ENCODE data around the gene KIF1C.

KIF1C gene

GRCh38 chr17:4997302-4998026 is at the start of gene KIF1C, which contains the start of gene INCA1:
Gene KIF1C, plus strand, starts transcription at chr17:4997950. Its CDS starts 2,297 bp downstream, at chr17:5000247.
Gene INCA1, minus strand, starts transcription at chr17:4997522. Its CDS starts 3,085 bp downstream, at chr17:4994437.
- FAIRE-seq, result no peak

DNA sequence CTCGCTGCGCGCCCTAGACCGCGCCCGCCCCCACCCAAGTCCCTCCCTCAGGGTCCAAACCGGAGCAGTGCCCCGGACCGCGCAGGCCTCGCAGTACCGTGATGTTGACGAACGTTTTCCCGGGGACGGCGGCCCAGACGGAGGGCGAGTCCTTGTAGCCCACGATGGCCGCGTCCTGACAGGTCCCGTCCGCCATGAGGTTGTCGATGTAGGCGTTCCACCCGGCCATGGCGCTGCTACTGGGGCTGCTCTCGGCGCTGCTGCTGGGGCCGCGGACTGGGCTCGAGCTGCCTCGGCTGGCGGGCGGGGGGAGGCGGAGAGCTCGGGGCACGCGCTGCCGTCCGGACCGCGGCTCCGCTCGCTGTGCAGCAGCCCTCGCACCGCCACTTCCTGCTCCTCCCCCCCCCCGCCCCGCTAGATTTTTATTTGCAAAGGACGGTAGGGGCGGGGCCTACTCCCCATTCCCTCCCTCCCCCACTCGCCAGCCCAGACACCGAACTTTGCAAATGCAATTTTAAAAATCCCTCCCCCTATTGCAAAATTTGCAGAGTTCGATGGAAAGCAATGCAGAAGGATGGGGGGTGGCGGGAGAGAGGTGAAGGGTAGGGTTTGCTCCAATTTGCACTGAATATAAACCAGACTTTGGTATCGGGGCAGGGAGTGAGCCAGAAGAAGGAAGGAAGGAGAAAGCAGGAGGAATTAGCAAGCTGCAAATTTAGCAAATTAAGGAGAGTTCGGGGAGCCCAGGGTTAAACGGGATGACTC is 49.4 kb upstream of the KIF1C start, which contains the start of gene PFN1:
TSS of gene PFN1 (minus strand) at position 365 of the 765 bp plus-strand sequence. CDS start at position 229, 136 bp downstream.
- DNase-seq (ENCODE audit: low spot score) (peak; percentile 67), FAIRE-seq (no peak)

More at GRCh38 chr17:4997302-4998026, at the start of gene KIF1C, which contains the start of gene INCA1:
- peak; percentile 72 for DNase-seq (ENCODE audit: low spot score)

- FAIRE-seq (no peak), DNase-seq (ENCODE audit: low spot score) (peak; percentile 64)
These were observed 48.8 kb upstream of the KIF1C start for GRCh38 chr17:4948931-4949320.

- FAIRE-seq (no peak), DNase-seq (ENCODE audit: low spot score) (peak; percentile 67)
These were observed 48.3 kb upstream of the KIF1C start for GRCh38 chr17:4949321-4950074.

GRCh38 chr17:4950075-4950745 is 47.5 kb upstream of the KIF1C start:
- no peak for DNase-seq (ENCODE audit: low spot score)
- no peak for FAIRE-seq

- DNase-seq (ENCODE audit: low spot score) (no peak), FAIRE-seq (no peak)
These were observed 47.0 kb upstream of the KIF1C start, which contains the start of gene ENO3 for GRCh38 chr17:4950746-4951204. Gene ENO3, plus strand, starts transcription at chr17:4951119. Its CDS starts 711 bp downstream, at chr17:4951830.

DNA sequence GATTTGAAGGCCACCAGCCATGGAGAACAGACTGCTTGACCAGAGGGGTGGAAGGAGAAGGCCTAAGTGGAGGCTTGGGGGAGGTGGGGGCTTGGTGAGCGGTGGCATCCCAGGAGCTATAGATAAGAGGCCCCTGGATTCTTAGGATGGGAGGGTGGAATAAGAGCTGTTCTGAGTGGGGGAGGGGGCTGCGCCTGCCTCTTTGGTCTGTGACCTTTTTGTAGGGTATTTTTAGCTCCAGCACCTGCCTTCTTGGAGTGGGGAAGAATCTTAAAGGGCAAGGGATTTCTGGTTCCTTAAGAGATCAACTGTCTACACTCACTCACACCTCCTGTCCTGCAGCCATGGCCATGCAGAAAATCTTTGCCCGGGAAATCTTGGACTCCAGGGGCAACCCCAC is 46.3 kb upstream of the KIF1C start:
- FAIRE-seq (no peak), DNase-seq (ENCODE audit: low spot score) (no peak)

GRCh38 chr17:4953451-4953961 is 44.2 kb upstream of the KIF1C start:
- FAIRE-seq (no peak), DNase-seq (ENCODE audit: low spot score) (peak; percentile 31)

- FAIRE-seq (no peak), DNase-seq (ENCODE audit: low spot score) (no peak)
These were observed 42.7 kb upstream of the KIF1C start for GRCh38 chr17:4955091-4955490.

GRCh38 chr17:4956493-4957061 is 41.2 kb upstream of the KIF1C start:
- FAIRE-seq (no peak), DNase-seq (ENCODE audit: low spot score) (no peak)

DNA sequence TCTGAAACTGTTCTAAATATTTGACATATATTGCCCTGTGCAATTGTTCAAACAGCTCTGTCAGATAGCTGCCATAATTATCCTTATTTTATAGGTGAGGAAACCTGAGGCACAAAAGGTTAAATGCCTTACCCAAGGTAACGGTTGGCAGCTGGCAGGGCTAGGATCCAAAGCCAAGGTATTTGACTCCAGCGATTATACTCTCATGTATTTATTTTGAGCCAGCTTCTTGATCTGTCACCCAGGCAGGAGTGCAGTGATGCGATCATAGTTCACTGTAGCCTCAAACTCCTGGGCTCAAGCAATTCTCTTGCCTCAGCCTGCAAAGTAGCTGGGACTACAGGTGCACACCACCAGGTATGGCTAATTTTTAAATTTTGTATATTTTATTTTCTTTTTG is 39.6 kb upstream of the KIF1C start:
- DNase-seq (ENCODE audit: low spot score) (no peak), FAIRE-seq (no peak)

GRCh38 chr17:4959261-4959965 is 38.3 kb upstream of the KIF1C start:
- FAIRE-seq (no peak), DNase-seq (ENCODE audit: low spot score) (no peak)

- no peak for DNase-seq (ENCODE audit: low spot score)
These were observed 37.3 kb upstream of the KIF1C start for GRCh38 chr17:4960279-4960922.

GRCh38 chr17:4965311-4965986 is 32.3 kb upstream of the KIF1C start:
- no peak for DNase-seq (ENCODE audit: low spot score)
- no peak for FAIRE-seq

More at GRCh38 chr17:4960279-4960922, 37.3 kb upstream of the KIF1C start:
- no peak for FAIRE-seq

DNA sequence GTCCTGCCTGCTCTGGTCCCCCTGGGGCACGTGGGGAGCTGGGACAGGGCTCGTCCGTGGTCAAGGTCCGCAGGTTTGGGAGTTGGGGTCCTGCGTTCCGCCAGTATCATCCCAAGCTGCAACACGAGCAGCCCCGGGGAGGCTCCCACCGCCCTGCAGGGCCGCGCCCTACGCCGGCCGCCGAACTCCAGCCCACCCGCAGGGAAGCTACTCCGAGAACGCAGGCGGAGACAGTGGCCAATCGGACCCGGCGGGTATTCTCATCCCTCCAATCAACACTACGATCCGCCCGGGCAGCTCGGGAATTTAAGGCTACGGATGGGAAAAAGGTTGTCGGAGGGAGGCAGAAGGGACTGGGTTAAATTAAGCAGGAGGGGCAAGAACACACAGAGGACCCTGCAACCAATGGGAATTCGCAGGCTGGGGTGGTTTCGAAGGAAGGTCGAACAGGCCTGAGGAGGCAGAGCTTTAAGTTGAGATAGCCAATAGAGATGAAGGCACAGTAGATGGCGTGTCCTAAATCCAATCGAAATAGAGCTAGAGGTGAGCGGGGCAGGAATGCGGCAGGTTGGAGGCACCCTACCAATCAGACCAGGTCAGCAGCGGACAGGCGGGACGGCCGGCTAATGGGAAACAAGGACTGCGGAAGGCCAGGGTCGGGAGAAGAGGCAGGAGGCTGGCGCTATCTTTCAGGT is 30.8 kb upstream of the KIF1C start:
- FAIRE-seq (peak; percentile 95), DNase-seq (ENCODE audit: low spot score) (peak; percentile 100)

GRCh38 chr17:4967539-4968485 is 29.9 kb upstream of the KIF1C start, which contains the start of gene SPAG7:
Gene SPAG7, minus strand, starts transcription at chr17:4967817. Its CDS starts 13 bp downstream, at chr17:4967804.
- DNase-seq (ENCODE audit: low spot score) (peak; percentile 87), FAIRE-seq (peak; percentile 57)

All from RCC 7860 (cell line).